ENCODE data around the gene RELN. TPM values are rescaled to one million over a fixed set of nuclear protein-coding genes. Genes with fewer than 3 reads are reported as not detected.
"Not testable (repeated sequence)": the region's sequence is repeated elsewhere in the genome, so short reads cannot be mapped to it uniquely, and the experiment has no call there.

The RELN gene
- total RNA-seq, 1 experiment from 2014 or later = 4.3 TPM

- H3K36me3 Mint-ChIP-seq (ENCODE audit: insufficient read depth, unreplicated experiment) = no peaks in the 10 kb centered on the region
- Histone ChIP-seq H3K4me1 (no peaks in the 10 kb centered on the region), H3K9me3 (no peaks in the 10 kb centered on the region; the same call in 1 of the 2 replicates), H3K36me3 (ENCODE audit: control insufficient read depth, insufficient read depth, low read length) (no peaks in the 10 kb centered on the region), H3K4me3 (ENCODE audit: low read depth, low read length) (no peak overlapping the region), H3K27me3 (replicated peaks; ENCODE audit: control insufficient read depth, insufficient read depth, low read length) (no peaks in the 10 kb centered on the region)
- no TSS peak for BruUV-seq (replicated peaks)
- H3K4me1 Mint-ChIP-seq (ENCODE audit: low read depth, unreplicated experiment) = no peaks in the 10 kb centered on the region
- no peak overlapping the region for H3K27ac Mint-ChIP-seq (ENCODE audit: unreplicated experiment)
- no peak for DNase-seq
- POLR2A ChIA-PET = no interaction called here
- CTCF ChIA-PET = no interaction called here
- TF ChIP-seq CTCF (IDR thresholded peaks at IDR 0.05; ENCODE audit: insufficient read depth in 1 of 2, low read depth in 1 of 2, low read length in 1 of 2, severe bottlenecking in 1 of 2, unreplicated experiment in 1 of 2) = no peak
- H3K9me3 Mint-ChIP-seq (ENCODE audit: unreplicated experiment) = peaks cover 10% of the 10 kb centered on the region
- no peaks in the 10 kb centered on the region for H3K27me3 Mint-ChIP-seq (ENCODE audit: insufficient read depth, unreplicated experiment)
- intact Hi-C loops (cut with micrococcal nuclease; ENCODE audit: unreplicated experiment) = no loop called here
- no peak overlapping the region for H3K4me3 Mint-ChIP-seq (ENCODE audit: unreplicated experiment)
Observed at GRCh38 chr7:103791894-103792293, 197.6 kb downstream of the RELN start.

GRCh38 chr7:103787041-103787440 lies 202.4 kb downstream of the RELN start:
- BruUV-seq (replicated peaks); intact Hi-C loops (cut with micrococcal nuclease; ENCODE audit: unreplicated experiment); H3K4me3 Mint-ChIP-seq (ENCODE audit: unreplicated experiment); POLR2A ChIA-PET; H3K4me1 ChIP-seq; H3K36me3 ChIP-seq (ENCODE audit: control insufficient read depth, insufficient read depth, low read length); CTCF ChIA-PET; H3K27ac Mint-ChIP-seq (ENCODE audit: unreplicated experiment); H3K36me3 Mint-ChIP-seq (ENCODE audit: insufficient read depth, unreplicated experiment); H3K9me3 ChIP-seq; H3K27me3 ChIP-seq (replicated peaks; ENCODE audit: control insufficient read depth, insufficient read depth, low read length); H3K4me1 Mint-ChIP-seq (ENCODE audit: low read depth, unreplicated experiment); DNase-seq; H3K27me3 Mint-ChIP-seq (ENCODE audit: insufficient read depth, unreplicated experiment); H3K4me3 ChIP-seq (ENCODE audit: low read depth, low read length): not testable (repeated sequence)
- H3K9me3 Mint-ChIP-seq (ENCODE audit: unreplicated experiment) = peaks cover 18% of the 10 kb centered on the region

GRCh38 chr7:103784646-103785286 lies 204.7 kb downstream of the RELN start:
- Mint-ChIP-seq H3K27me3 (ENCODE audit: insufficient read depth, unreplicated experiment) (peaks cover 2% of the 10 kb centered on the region), H3K27ac (ENCODE audit: unreplicated experiment) (no peak overlapping the region), H3K4me1 (ENCODE audit: low read depth, unreplicated experiment) (no peaks in the 10 kb centered on the region), H3K9me3 (ENCODE audit: unreplicated experiment) (peaks cover 18% of the 10 kb centered on the region), H3K4me3 (ENCODE audit: unreplicated experiment) (no peak overlapping the region), H3K36me3 (ENCODE audit: insufficient read depth, unreplicated experiment) (no peaks in the 10 kb centered on the region)
- POLR2A ChIA-PET = no interaction called here
- H3K4me1 ChIP-seq = no peaks in the 10 kb centered on the region
- no peak for TF ChIP-seq CTCF (IDR thresholded peaks at IDR 0.05; ENCODE audit: insufficient read depth in 1 of 2, low read depth in 1 of 2, low read length in 1 of 2, severe bottlenecking in 1 of 2, unreplicated experiment in 1 of 2)
- DNase-seq = no peak
- CTCF ChIA-PET = no interaction called here
- no peak overlapping the region for H3K4me3 ChIP-seq (ENCODE audit: low read depth, low read length)
- no TSS peak for BruUV-seq (replicated peaks)
- no peaks in the 10 kb centered on the region for H3K36me3 ChIP-seq (ENCODE audit: control insufficient read depth, insufficient read depth, low read length)
- H3K9me3 ChIP-seq = no peaks in the 10 kb centered on the region
- H3K27me3 ChIP-seq (replicated peaks; ENCODE audit: control insufficient read depth, insufficient read depth, low read length) = no peaks in the 10 kb centered on the region
- intact Hi-C loops (cut with micrococcal nuclease; ENCODE audit: unreplicated experiment) = no loop called here

DNA sequence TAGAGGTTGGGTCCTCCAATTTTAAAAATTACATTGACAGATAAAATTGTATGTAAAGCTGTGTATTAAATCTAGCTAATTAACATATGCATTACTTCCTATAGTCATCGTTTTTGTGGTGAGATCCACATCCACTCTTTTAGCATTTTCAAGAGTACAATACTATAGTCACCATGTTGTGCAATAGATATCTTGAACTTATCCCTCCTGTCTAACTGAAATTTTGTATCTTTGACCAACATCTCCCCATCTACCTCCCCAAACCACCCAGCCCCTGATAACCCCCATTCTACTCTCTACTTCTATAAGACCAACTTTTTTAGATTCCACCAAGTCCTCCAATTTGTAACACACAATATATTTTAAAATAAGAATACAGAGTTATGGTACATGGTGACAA lies 208.0 kb downstream of the RELN start:
- TF ChIP-seq CTCF (IDR thresholded peaks at IDR 0.05; ENCODE audit: insufficient read depth in 1 of 2, low read depth in 1 of 2, low read length in 1 of 2, severe bottlenecking in 1 of 2, unreplicated experiment in 1 of 2) = no peak
- Histone ChIP-seq H3K9me3 (no peaks in the 10 kb centered on the region), H3K27me3 (replicated peaks; ENCODE audit: control insufficient read depth, insufficient read depth, low read length) (no peaks in the 10 kb centered on the region), H3K4me1 (no peaks in the 10 kb centered on the region), H3K36me3 (ENCODE audit: control insufficient read depth, insufficient read depth, low read length) (no peaks in the 10 kb centered on the region), H3K4me3 (ENCODE audit: low read depth, low read length) (no peak overlapping the region)
- Mint-ChIP-seq H3K4me1 (ENCODE audit: low read depth, unreplicated experiment) (no peaks in the 10 kb centered on the region), H3K27ac (ENCODE audit: unreplicated experiment) (no peak overlapping the region), H3K27me3 (ENCODE audit: insufficient read depth, unreplicated experiment) (peaks cover 2% of the 10 kb centered on the region), H3K36me3 (ENCODE audit: insufficient read depth, unreplicated experiment) (no peaks in the 10 kb centered on the region), H3K9me3 (ENCODE audit: unreplicated experiment) (peaks cover 3% of the 10 kb centered on the region), H3K4me3 (ENCODE audit: unreplicated experiment) (no peak overlapping the region)
- intact Hi-C loops (cut with micrococcal nuclease; ENCODE audit: unreplicated experiment) = no loop called here
- ChIA-PET POLR2A (no interaction called here), CTCF (no interaction called here)
- BruUV-seq (replicated peaks) = no TSS peak
- DNase-seq = no peak

DNA sequence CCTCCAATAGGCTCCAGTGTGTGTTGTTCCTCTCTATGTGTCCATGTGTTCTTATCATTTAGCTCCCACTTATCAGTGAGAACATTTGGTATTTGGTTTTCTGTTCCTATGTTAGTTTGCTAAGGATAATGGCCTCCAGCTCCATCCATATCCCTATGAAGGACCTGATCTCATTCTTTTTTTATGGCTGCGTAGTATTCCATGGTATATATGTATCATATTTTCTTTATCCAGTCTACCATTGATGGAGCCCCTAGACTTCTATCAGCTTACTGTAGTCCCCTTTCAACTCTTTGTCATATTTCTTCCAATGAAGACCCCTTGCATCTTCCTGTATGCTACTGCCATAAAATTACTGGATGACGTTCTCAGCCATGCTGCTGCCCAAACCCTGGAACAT lies 208.9 kb downstream of the RELN start:
- H3K36me3 ChIP-seq (ENCODE audit: control insufficient read depth, insufficient read depth, low read length); BruUV-seq (replicated peaks); CTCF ChIA-PET; H3K27ac Mint-ChIP-seq (ENCODE audit: unreplicated experiment); H3K4me3 Mint-ChIP-seq (ENCODE audit: unreplicated experiment); H3K36me3 Mint-ChIP-seq (ENCODE audit: insufficient read depth, unreplicated experiment); intact Hi-C loops (cut with micrococcal nuclease; ENCODE audit: unreplicated experiment); H3K4me3 ChIP-seq (ENCODE audit: low read depth, low read length); H3K4me1 Mint-ChIP-seq (ENCODE audit: low read depth, unreplicated experiment); DNase-seq; H3K9me3 Mint-ChIP-seq (ENCODE audit: unreplicated experiment); H3K4me1 ChIP-seq; H3K27me3 Mint-ChIP-seq (ENCODE audit: insufficient read depth, unreplicated experiment); H3K9me3 ChIP-seq; H3K27me3 ChIP-seq (replicated peaks; ENCODE audit: control insufficient read depth, insufficient read depth, low read length); POLR2A ChIA-PET: not testable (repeated sequence)
